Measurements from ENCODE around the gene SLC22A31.
A peak's percentile ranks its signal among the peaks of the same experiment; 100 is the strongest.
"Not testable (repeated sequence)": the region's sequence is repeated elsewhere in the genome, so short reads cannot be mapped to it uniquely, and the experiment has no call there.

The SLC22A31 gene

DNA sequence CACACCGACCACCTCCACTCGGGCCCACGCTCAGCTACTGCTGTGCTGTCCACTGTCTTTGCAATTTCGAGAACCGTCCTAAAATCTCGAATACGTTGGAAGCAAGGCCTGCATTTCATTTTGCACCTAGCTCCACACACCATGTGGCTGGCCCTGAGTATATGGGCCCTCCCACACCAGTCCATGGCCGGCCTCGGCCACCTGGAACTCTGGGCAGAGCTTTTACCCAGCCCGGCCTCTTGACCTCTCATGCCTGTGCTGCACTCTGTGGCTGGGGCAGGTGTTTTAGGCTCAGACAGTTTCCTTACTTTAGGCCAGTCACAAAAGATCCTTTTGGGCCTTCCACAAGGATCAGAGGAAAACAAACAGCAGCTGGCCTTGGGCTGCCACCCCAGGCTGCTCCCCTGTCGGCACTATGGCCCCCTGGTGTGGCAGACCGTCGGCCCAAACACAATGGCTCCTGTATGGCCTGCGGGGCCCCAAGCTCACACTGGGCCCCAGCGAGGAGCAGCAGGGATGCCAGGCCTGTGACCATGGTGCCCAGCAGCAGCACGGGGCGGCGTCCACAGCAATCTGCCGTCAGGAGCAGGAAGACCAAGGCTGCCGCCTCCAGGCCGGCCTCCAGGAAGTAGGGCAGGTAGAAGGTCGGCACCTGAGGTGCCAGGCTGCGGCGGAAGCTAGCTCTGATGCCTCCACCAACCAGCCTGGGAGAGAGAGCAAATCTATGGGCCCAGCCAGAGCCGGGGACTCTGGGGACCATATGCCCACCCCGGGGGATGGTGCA lies 2.5 kb downstream of the SLC22A31 start:
- FAIRE-seq (no peak), DNase-seq (ENCODE audit: insufficient read length) (no peak)
- TF ChIP-seq TAF1 (IDR thresholded peaks at IDR 0.05; ENCODE audit: borderline replicate concordance, low read depth, low read length) (no peak), POLR2AphosphoS5 (IDR thresholded peaks at IDR 0.05; ENCODE audit: low read depth, low read length) (no peak), POLR2A (IDR thresholded peaks at IDR 0.05; ENCODE audit: low read depth, low read length) (no peak)

DNA sequence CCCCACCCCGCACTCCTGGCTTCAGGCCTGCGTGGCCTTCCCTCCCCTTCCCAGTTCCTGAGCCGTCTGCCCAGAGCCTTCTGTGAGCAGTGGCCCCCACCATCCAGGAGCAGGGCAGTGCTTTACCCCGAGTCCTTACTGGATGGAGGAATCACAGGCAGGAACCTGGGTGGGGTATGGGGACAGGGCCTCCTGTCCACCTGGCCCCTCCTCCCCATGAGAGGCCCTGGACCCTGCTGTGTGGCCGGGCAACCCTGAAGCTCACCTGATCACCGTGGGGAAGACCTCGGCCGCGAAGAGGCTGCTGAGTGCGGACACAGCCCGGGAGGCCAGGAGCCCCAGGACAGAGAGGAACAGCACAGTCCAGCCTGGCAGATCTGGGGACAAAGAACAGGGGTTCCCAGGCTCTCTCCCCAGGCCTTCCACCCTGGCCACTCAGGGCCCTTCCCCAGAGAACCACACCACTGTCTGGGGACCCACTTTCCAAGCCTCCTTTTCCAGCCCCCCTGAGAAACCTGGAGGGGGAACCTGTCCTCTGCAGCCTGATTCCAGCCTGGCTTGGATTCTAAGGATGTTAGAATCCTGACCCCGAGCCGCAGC lies 3.2 kb downstream of the SLC22A31 start:
- TF ChIP-seq POLR2A (IDR thresholded peaks at IDR 0.05; ENCODE audit: low read depth, low read length) (no peak), TAF1 (IDR thresholded peaks at IDR 0.05; ENCODE audit: borderline replicate concordance, low read depth, low read length) (no peak), POLR2AphosphoS5 (IDR thresholded peaks at IDR 0.05; ENCODE audit: low read depth, low read length) (no peak)
- FAIRE-seq (no peak), DNase-seq (ENCODE audit: insufficient read length) (no peak)

DNA sequence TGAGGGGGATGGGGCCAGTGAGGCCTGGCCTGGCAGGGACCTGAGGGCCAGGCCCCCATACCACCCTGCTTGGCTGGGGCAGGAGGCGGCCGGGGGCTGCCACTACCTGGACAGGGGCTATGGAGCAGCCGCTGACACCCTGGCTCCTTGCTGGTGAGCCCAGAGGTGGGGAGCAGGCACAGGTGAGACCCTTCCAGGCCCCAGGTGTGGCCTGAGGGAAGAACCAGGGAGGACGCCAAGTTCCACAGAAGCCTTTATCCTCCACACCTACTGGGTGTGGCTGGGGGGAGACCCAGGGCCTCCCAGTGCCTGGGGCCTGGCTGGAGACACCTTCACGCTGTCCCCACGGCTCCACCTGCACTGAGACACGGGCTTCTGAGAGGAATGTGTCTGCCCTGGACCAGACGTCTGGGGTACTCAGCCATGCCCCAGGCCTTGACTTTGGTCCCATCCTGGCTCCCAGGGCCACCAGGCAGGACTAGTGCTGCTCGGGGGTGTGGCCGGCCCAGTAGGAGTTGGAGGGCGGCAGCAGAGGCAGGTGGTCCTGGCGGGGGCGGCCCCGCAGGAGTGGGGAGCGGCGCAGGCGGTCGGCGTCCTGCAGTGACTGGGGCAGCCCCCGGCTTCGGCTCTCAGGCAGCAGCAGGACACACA lies 4.7 kb downstream of the SLC22A31 start:
- TF ChIP-seq POLR2A (IDR thresholded peaks at IDR 0.05; ENCODE audit: low read depth, low read length) = no peak
- TF ChIP-seq POLR2AphosphoS5 (IDR thresholded peaks at IDR 0.05; ENCODE audit: low read depth, low read length) = no peak
- TF ChIP-seq TAF1 (IDR thresholded peaks at IDR 0.05; ENCODE audit: borderline replicate concordance, low read depth, low read length) = no peak

DNA sequence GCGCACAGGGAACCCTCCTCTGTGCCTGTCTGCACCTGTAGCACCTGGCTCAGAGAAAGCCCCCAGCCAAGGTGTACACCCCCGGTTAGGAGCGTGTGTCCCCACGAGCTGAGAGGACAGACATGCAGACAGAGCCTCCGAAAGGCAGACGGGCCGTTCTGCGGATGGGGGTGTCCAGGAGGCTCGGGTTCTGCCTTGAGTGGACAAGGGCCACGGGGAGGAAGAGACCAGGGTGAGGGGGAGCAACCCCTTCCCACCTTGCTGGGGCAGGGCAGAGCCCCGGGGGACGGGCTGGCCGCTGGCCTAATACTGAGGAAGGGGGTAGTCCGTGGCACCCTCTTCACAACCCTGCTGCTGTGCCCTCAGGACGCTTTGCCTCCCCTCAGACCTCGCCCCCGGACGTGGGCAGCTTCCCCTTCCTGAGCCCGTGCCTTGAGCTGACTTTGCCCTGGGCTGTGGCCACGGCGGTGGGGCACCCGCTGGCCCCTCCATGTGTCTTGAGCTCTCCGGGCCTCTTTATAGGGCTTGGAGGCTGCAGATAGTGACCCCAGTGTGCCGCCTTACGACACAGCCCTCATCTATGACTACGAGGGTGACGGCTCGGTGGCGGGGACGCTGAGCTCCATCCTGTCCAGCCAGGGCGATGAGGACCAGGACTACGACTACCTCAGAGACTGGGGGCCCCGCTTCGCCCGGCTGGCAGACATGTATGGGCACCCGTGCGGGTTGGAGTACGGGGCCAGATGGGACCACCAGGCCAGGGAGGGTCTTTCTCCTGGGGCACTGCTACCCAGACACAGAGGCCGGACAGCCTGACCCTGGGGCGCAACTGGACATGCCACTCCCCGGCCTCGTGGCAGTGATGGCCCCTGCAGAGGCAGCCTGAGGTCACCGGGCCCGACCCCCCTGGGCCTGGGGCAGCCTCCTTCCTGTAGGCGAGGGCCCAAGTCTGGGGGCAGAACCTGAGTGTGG lies 5.7 kb downstream of the SLC22A31 start:
- TF ChIP-seq TAF1 (IDR thresholded peaks at IDR 0.05; ENCODE audit: borderline replicate concordance, low read depth, low read length) (no peak), POLR2A (IDR thresholded peaks at IDR 0.05; ENCODE audit: low read depth, low read length) (no peak), POLR2AphosphoS5 (IDR thresholded peaks at IDR 0.05; ENCODE audit: low read depth, low read length) (no peak)
- DNase-seq (ENCODE audit: insufficient read length) (no peak), FAIRE-seq (no peak)

More for the DNA sequence above, 4.7 kb downstream of the SLC22A31 start:
- no peak for DNase-seq (ENCODE audit: insufficient read length)
- FAIRE-seq = no peak

DNA sequence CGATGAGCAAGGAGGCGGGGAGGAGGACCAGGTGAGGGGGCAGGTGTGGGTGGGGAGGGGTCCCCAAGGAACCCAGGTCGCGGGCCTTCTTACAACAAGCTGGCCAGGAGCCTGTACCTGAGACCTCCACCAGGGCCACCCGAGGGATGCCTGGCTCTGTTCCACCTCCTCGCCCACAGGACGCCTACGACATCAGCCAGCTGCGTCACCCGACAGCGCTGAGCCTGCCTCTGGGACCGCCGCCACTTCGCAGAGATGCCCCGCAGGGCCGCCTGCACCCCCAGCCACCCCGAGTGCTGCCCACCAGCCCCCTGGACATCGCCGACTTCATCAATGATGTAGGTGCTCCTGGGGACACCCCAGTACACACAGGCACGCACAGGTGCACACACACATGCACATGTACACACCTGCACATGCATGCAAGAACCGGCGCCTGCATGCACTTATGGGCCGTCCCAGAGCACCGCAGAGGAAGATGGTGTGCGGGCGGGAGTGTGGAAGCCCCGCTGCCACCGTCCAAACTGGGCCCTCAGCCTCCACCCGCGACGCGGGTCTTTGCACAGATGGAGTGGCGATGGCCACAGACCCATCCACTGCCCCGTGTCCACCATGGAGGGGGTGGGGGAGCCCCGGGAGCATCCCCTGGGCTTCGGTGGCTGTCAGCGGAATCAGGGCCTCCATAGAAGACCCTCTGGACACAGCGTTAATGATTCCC lies 6.6 kb downstream of the SLC22A31 start:
- peak; percentile 27 for DNase-seq (ENCODE audit: insufficient read length)
- no peak for TF ChIP-seq POLR2A (IDR thresholded peaks at IDR 0.05; ENCODE audit: low read depth, low read length)
- no peak for TF ChIP-seq TAF1 (IDR thresholded peaks at IDR 0.05; ENCODE audit: borderline replicate concordance, low read depth, low read length)
- no peak for TF ChIP-seq POLR2AphosphoS5 (IDR thresholded peaks at IDR 0.05; ENCODE audit: low read depth, low read length)
- no peak for FAIRE-seq

DNA sequence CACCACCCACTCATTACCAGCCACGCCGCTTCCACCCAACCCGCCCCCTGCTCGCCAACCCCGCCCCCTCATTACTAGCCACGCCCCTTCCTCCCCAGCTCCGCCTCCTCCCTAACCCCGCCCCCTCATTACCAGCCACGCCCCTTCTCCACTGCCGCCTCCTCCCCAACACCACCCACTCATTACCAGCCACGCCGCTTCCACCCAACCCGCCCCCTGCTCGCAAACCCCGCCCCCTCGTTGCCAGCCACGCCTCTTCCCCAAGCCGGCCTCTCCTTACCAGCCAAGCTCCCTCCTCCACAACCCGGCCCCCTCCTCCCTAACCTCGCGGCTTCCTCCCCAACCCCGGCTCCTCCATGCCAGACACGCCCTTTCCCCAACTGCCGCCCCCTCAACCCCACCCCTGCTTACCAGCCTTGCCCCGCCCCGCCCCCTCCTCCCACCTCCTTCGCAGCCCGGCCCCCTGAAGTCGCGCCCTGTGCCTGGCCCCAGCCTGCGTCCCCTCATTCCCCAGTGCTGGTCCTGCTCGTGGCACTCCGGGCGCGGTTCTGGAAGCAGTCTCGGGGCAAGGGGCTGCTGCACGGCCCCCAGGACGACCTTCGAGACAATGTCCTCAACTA lies 7.3 kb downstream of the SLC22A31 start:
- TF ChIP-seq POLR2AphosphoS5 (IDR thresholded peaks at IDR 0.05; ENCODE audit: low read depth, low read length) = no peak
- peak; percentile 73 for DNase-seq (ENCODE audit: insufficient read length)
- FAIRE-seq = peak; percentile 92

DNA sequence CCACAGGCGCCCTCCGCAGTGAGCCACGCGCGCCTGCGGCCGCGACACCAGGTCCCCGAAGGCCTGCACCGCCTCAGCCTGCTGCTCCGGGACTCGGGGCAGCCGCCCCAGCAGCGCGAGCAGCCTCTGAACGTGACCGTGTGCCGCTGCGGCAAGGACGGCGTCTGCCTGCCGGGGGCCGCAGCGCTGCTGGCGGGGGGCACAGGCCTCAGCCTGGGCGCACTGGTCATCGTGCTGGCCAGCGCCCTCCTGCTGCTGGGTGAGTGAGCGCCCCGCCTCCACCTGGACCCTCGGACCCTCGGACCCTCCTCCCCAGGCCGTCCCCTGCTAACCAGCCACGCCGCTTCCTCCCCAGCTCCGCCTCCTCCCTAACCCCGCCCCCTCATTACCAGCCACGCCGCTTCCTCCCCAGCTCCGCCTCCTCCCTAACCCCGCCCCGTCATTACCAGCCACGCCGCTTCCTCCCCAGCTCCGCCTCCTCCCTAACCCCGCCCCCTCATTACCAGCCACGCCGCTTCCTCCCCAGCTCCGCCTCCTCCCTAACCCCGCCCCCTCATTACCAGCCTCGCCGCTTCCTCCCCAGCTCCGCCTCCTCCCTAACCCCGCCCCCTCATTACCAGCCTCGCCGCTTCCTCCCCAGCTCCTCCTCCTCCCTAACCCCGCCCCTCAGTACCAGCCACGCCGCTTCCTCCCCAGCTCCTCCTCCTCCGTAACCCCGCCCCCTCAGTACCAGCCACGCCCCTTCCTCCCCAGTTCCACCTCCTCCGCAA lies 8.0 kb downstream of the SLC22A31 start:
- peak; percentile 53 for FAIRE-seq
- DNase-seq (ENCODE audit: insufficient read length) = not testable (repeated sequence)

DNA sequence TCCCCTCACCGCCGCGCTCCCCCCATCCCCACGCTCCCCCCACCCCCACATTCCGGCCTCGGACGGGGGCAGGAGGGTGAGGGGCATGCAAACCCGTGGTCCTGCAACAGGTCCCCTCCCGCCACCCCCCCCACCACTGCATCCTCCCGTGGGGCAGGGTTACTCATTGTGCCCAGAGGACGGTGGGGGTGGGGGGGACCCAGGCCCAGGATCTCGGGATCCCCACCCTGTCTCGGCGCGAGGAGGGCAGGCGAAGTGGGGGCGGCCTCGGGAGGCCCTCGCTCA lies 8.5 kb downstream of the SLC22A31 start:
- FAIRE-seq (no peak), DNase-seq (ENCODE audit: insufficient read length) (no peak)
- TF ChIP-seq POLR2A (IDR thresholded peaks at IDR 0.05; ENCODE audit: low read depth, low read length) (no peak), TAF1 (IDR thresholded peaks at IDR 0.05; ENCODE audit: borderline replicate concordance, low read depth, low read length) (no peak), POLR2AphosphoS5 (IDR thresholded peaks at IDR 0.05; ENCODE audit: low read depth, low read length) (no peak)

DNA sequence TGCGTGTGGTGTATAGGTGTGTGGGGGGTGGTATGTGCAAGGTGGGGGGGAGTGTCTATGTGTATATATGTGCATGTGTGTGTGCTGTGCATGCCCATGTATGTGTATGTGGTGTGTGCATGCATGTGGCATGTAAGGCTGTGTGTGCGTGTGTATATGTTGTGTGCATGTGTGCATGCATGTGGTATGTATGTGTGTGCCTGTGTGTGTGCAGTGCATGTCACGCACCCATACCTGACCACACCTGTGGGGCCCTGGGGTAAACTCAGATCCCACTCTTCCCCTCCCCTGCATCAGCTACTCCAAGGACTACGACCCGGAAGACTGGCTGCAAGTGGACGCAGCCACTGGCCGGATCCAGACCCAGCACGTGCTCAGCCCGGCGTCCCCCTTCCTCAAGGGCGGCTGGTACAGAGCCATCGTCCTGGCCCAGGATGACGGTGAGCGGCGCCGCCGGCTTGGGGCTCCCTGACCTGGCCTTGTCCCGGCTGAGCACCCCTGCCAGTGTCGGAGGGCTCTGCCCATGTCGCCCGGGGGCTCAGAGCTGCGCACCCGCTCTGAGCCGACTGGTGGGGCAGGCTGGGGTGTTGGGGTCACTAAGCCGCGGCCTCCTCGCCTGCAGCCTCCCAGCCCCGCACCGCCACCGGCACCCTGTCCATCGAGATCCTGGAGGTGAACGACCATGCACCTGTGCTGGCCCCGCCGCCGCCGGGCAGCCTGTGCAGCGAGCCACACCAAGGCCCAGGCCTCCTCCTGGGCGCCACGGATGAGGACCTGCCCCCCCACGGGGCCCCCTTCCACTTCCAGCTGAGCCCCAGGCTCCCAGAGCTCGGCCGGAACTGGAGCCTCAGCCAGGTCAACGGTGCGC lies 9.1 kb downstream of the SLC22A31 start:
- peak; percentile 50 for FAIRE-seq

More for the DNA sequence above, 9.1 kb downstream of the SLC22A31 start:
- no peak for DNase-seq (ENCODE audit: insufficient read length)
- TF ChIP-seq POLR2AphosphoS5 (IDR thresholded peaks at IDR 0.05; ENCODE audit: low read depth, low read length) (no peak), TAF1 (IDR thresholded peaks at IDR 0.05; ENCODE audit: borderline replicate concordance, low read depth, low read length) (no peak), POLR2A (IDR thresholded peaks at IDR 0.05; ENCODE audit: low read depth, low read length) (no peak)

Data from GM12892 (cell line).